Transverse colon (tissue), 4 donors: ENCODE measurements around the gene RERE. TPM values are rescaled to one million over a fixed set of nuclear protein-coding genes. Genes with fewer than 3 reads are reported as not detected.

Experiments used
- DNase-seq: peaks from one replicate; pipeline ENCODE4 v3.0.0-alpha.2; 2019
- H3K27ac ChIP-seq, 4 donors: fragments of 200-600 bp; sonication (generic); 2 replicates each; pipeline ENCODE4 v1.5.1; 2016 to 2018; ENCODE audit warnings: inconsistent platforms in 4 of 4
- H3K27me3 ChIP-seq: fragments of 200-600 bp; sonication (generic); 2 replicates; pipeline ENCODE4 v1.5.1; 2017; ENCODE audit warnings: inconsistent platforms
- H3K36me3 ChIP-seq, 4 donors: fragments of 200-600 bp; sonication (generic); 2 replicates each; pipeline ENCODE4 v1.5.1; 2017 to 2019; ENCODE audit warnings: inconsistent platforms in 4 of 4
- H3K4me1 ChIP-seq, 4 donors: fragments of 200-600 bp; sonication (generic); 2 replicates each; pipeline ENCODE4 v1.5.1; 2017 to 2020; ENCODE audit warnings: inconsistent platforms in 4 of 4
- H3K4me3 ChIP-seq, 4 donors: fragments of 200-600 bp; sonication (generic); 1 replicate in 1 of 4; 2 replicates in 3 of 4; pipeline versions ENCODE4 v1.5.1 to v1.6.1; 2017 to 2019; ENCODE audit warnings: inconsistent platforms in 4 of 4
- H3K9me3 ChIP-seq, 2 donors: fragments of 200-600 bp; sonication (generic); 2 replicates each; pipeline ENCODE4 v1.5.1; 2017 to 2019; ENCODE audit warnings: inconsistent platforms in 2 of 2
- EP300 ChIP-seq: sonication (generic); formaldehyde crosslinking; IDR thresholded peaks from one replicate; pipeline ENCODE4 v1.6.1; 2017; ENCODE audit warnings: antibody characterized with exemption, low read depth
- POLR2A ChIP-seq: fragments of 450-650 bp; IDR thresholded peaks from one replicate; pipeline ENCODE4 v1.6.1; 2016; ENCODE audit warnings: antibody characterized with exemption, mild to moderate bottlenecking, moderate library complexity
- POLR2AphosphoS5 ChIP-seq, 3 donors: sonication (generic); formaldehyde crosslinking; IDR thresholded peaks; one replicate each; pipeline ENCODE4 v1.6.1; 2016; ENCODE audit warnings: antibody characterized with exemption in 3 of 3
- WGBS, 2 donors: methylation state at CpG; one replicate each; pipeline ENCODE4 v1.1.5; 2018; ENCODE audit warnings: low coverage in 1 of 2; 5-methylcytosine and 5-hydroxymethylcytosine counted together
- in situ Hi-C, 4 donors: fragments of 200-750 bp; cut with MboI; loops; one replicate each; pipeline versions ENCODE4 v1.15.0 to v1.15.1; 2017; ENCODE audit warnings: low sequenced_read_pairs in 3 of 4, low pct_ligation_motif_present in 1 of 4, low pct_unique_long_range_greater_than_20kb in 1 of 4
- intact Hi-C: fragments of 100-400 bp; cut with DNase I; formaldehyde crosslinking; loops from one replicate; pipeline ENCODE4 v1.15.1; 2023; ENCODE audit warnings: low total_unique reads
- total RNA-seq, 4 donors: library from RNA; depleted of rRNA; stranded (reverse); fragments of >200 nt; gene quantifications; one replicate each; pipeline ENCODE4 v1.1.0, GENCODE V29; 2016
- TF ChIP-seq, protein P1 (sequence below), 5 experiments: fragments of 200-600 bp in 3 of 5; fragments of 450-650 bp in 2 of 5; sonication (generic) in 3 of 5; IDR thresholded peaks; 1 replicate in 2 of 5; 2 replicates in 3 of 5; pipeline ENCODE4 v1.5.1; 2016 to 2017; ENCODE audit warnings: antibody characterized with exemption in 5 of 5, inconsistent platforms in 3 of 5, mild to moderate bottlenecking in 2 of 5, moderate library complexity in 1 of 5

RERE gene
- total RNA-seq, 4 donors from 2014 or later = 80.3 to 657 (median 105) TPM

DNA sequence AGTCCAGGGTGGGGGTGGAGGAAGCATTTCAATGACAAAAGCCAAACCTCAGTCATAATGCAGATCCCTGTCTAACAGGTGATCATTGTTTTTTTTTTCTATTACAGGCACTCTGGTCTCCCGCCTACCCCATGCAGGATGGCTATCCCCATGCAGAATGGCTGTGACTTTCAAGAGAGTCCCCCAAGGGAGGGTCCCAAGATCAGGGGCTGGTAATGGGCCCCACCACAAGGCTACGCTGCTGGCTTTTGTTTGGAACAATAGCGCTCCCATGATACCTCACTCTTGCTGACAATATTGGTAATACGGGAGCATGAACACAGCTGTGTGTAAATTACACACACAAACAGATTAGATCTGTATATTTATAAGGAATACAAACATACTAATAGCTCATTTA, 380.1 kb downstream of the RERE start:
- in situ Hi-C loops = no loop called here
- no peak for TF ChIP-seq POLR2AphosphoS5 (IDR thresholded peaks at IDR 0.05)
- TF ChIP-seq POLR2A = no peak
- TF ChIP-seq, protein P1, sequence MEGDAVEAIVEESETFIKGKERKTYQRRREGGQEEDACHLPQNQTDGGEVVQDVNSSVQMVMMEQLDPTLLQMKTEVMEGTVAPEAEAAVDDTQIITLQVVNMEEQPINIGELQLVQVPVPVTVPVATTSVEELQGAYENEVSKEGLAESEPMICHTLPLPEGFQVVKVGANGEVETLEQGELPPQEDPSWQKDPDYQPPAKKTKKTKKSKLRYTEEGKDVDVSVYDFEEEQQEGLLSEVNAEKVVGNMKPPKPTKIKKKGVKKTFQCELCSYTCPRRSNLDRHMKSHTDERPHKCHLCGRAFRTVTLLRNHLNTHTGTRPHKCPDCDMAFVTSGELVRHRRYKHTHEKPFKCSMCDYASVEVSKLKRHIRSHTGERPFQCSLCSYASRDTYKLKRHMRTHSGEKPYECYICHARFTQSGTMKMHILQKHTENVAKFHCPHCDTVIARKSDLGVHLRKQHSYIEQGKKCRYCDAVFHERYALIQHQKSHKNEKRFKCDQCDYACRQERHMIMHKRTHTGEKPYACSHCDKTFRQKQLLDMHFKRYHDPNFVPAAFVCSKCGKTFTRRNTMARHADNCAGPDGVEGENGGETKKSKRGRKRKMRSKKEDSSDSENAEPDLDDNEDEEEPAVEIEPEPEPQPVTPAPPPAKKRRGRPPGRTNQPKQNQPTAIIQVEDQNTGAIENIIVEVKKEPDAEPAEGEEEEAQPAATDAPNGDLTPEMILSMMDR (IDR thresholded peaks at IDR 0.05) = no peak
- TF ChIP-seq EP300 = no peak
- Histone ChIP-seq H3K27me3 (no peaks in the 10 kb centered on the region), H3K9me3 (no peaks in the 10 kb centered on the region), H3K36me3 (no peaks in the 10 kb centered on the region), H3K4me1 (peaks cover 9 to 21% (median 12%) of the 10 kb centered on the region in 4 donors), H3K27ac (peak overlapping the region in 2 of 4 donors; percentile 66 to 76), H3K4me3 (no peak overlapping the region)
- 80 to 90% methylated on average over 2 to 4 of the region's 4 CpGs for WGBS, 2 donors
- no peak for DNase-seq
- intact Hi-C loops = no loop called here

DNA sequence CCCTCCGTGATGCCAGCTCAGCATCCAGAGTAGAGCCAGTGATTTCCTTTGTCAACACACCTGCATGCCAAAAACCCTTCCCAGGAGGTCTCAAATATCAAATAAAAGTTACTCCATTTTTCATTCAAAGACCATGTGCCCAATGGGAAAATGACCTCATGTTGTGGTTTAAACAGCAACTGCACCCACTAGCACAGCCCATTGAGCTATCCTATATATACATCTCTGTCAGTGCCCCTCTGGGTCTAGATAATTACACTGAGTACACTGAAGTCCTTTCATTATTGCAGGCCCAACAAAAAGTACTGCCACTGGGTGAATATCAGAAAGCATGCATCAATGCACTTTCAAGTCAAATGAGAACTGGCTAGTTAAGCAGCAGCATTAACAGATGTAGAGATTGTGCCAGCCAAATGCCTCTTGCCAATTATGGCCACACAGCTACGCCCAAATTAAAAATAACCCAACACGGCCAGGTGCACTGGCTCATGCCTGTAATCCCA, 381.8 kb downstream of the RERE start:
- TF ChIP-seq EP300 = no peak
- no peak for TF ChIP-seq POLR2AphosphoS5 (IDR thresholded peaks at IDR 0.05)
- TF ChIP-seq POLR2A = no peak
- TF ChIP-seq, protein P1 (IDR thresholded peaks at IDR 0.05) = no peak
- DNase-seq = no peak
- intact Hi-C loops = no loop called here
- in situ Hi-C loops = no loop called here
- Histone ChIP-seq H3K4me3 (no peak overlapping the region), H3K27me3 (no peaks in the 10 kb centered on the region), H3K27ac (no peak overlapping the region), H3K4me1 (peaks cover 9 to 26% (median 12%) of the 10 kb centered on the region in 4 donors), H3K36me3 (no peaks in the 10 kb centered on the region), H3K9me3 (no peaks in the 10 kb centered on the region)
- WGBS, 2 donors = 89% methylated on average over 3 of the region's 3 CpGs; no CpG with 5 or more reads in 1 of the 2 donors

DNA sequence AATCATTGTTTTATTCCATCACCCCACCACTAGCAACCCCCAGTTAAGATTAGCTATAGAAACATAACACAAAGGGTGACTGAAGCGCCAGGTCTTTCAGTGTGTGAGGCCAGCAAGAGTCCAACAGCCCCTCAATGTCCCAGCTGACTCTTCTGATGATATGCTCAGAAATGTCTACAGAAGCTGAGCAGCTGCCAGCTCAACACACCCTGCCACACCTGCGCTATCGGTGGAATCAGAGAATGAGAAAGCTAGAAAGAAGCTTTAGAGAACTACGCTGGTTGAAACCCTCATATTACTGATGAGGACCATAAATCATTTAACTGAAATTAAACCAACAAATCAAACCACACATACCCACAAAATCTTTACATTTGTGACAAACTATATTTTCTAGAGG, 383.3 kb downstream of the RERE start:
- 68 to 89% methylated on average over 3 to 4 of the region's 4 CpGs for WGBS, 2 donors

DNA sequence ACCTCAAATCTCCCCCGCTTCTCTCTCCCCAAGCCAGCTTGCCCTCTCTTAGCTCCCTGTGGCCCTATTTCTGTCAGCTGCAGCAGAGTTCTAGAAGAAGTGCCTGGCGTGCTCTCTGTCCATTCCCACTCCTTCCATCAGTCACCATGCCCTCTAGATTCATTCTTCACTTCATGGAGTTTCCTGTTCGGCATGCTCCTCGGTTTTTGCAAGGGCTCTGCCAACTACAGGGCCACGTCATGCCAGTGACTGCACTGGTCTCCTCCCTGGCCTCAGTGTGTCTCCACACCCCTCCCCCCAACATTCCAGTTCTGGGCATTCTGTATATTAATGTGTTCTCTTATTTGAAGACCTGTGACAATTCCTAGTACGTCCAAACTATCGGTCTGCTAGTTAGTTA, 385.7 kb downstream of the RERE start:
- Histone ChIP-seq H3K4me1 (peaks cover 0 to 23% (median 4%) of the 10 kb centered on the region in 4 donors), H3K27me3 (no peaks in the 10 kb centered on the region), H3K27ac (no peak overlapping the region), H3K9me3 (no peaks in the 10 kb centered on the region), H3K36me3 (no peaks in the 10 kb centered on the region), H3K4me3 (no peak overlapping the region)
- in situ Hi-C loops = no loop called here
- TF ChIP-seq EP300 = no peak
- no peak for TF ChIP-seq POLR2AphosphoS5 (IDR thresholded peaks at IDR 0.05)
- TF ChIP-seq, protein P1 (IDR thresholded peaks at IDR 0.05) = no peak
- no peak for TF ChIP-seq POLR2A
- DNase-seq = no peak
- intact Hi-C loops = no loop called here
- 70 to 93% methylated on average over 2 to 7 of the region's 7 CpGs for WGBS, 2 donors

More for the DNA sequence above, 383.3 kb downstream of the RERE start:
- intact Hi-C loops (no loop called here), in situ Hi-C loops (no loop called here)
- no peak for DNase-seq
- Histone ChIP-seq H3K27me3 (no peaks in the 10 kb centered on the region), H3K27ac (no peak overlapping the region), H3K9me3 (no peaks in the 10 kb centered on the region), H3K4me3 (no peak overlapping the region), H3K4me1 (peaks cover 5 to 20% (median 8%) of the 10 kb centered on the region in 4 donors), H3K36me3 (no peaks in the 10 kb centered on the region)
- TF ChIP-seq EP300 (no peak), POLR2AphosphoS5 (IDR thresholded peaks at IDR 0.05) (no peak), POLR2A (no peak)
- TF ChIP-seq, protein P1 (IDR thresholded peaks at IDR 0.05) = no peak
